ENCODE results near the gene ISY1.
"Not testable (repeated sequence)": the region's sequence is repeated elsewhere in the genome, so short reads cannot be mapped to it uniquely, and the experiment has no call there.

ISY1 gene

DNA sequence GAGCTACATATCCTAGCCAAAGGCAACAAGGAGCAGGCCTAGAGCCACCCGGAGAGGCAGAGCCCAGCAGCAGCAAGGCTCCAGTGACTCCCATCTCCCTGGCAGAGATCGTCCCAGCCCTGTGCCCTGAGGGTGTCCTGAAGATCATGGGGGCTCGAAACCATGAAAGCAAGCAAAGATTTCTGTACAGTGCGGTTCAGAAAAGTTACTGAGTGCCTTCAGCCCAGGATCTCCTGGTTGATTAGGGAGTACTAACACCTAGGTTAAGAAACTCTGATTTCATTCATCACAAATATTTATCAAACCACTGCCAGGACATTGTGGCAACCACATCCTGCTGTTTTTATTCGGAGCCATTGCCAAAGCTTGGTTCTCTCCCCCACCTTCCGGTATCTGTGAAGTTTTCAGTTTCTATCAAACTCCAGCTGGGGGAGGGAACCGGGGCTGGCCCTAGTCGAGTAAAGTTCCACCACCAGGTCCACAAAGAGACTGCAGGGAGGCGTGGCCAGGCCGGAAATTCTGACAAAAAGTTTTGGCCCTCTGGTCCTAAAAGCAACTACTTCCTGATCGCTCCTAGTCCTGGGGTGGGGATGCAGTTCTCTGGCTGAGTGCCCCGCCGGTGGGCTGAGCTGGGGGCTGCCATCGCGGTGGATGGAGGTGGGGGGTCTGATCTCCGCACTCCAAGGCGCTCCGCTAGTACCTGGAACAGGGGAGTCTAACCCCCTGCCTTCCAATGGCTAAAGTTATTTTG is 40.4 kb downstream of the ISY1 start:
- DNase-seq, result peak; percentile 94 to 95

DNA sequence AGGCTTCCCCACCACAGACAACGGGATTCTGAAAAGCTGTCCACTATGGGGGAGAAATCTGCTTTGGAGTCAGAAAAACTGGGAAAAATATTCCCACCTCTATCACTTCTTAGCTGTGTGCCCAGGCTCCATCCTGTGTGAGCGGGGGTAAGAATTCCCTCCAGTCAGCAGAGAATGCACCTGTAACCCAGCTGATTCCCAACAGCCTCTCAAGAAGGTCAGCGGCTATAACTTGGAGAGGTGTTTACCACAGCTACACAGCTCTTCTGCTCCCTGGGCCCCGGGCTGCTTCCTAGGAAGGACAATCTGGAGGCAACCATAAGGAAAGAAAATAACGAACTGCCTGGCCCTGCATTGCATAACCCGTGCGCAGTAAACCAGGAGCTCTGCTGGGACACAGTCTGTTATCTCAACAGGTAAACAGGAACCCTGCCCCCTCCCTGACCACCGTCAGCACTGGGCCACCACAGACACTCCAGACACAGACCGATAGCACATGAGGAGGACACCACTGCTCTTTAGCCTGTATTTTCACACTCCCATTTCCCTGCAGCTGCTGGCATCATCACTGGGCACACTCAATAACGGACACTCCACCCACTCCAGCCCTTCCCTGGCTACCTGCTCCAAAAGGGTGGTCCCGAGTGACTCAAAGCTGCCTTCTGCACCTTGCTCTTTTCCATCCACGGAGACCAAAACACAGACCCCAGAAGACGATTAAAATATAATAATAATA is 41.3 kb downstream of the ISY1 start:
- peak in 1 of 2 donors; percentile 3 for DNase-seq

- DNase-seq, result no peak
Measured at GRCh38 chr3:129118745-129119144, 42.1 kb downstream of the ISY1 start.

GRCh38 chr3:129117134-129117533 is 43.7 kb downstream of the ISY1 start:
- DNase-seq, result no peak

- peak; percentile 7 to 32 for DNase-seq
Measured at GRCh38 chr3:129116482-129116946, 44.3 kb downstream of the ISY1 start.

GRCh38 chr3:129114455-129114854 is 46.4 kb downstream of the ISY1 start:
- no peak for DNase-seq

- DNase-seq, result peak; percentile 84 to 87
Measured at GRCh38 chr3:129112308-129113052, 48.4 kb downstream of the ISY1 start.

DNA sequence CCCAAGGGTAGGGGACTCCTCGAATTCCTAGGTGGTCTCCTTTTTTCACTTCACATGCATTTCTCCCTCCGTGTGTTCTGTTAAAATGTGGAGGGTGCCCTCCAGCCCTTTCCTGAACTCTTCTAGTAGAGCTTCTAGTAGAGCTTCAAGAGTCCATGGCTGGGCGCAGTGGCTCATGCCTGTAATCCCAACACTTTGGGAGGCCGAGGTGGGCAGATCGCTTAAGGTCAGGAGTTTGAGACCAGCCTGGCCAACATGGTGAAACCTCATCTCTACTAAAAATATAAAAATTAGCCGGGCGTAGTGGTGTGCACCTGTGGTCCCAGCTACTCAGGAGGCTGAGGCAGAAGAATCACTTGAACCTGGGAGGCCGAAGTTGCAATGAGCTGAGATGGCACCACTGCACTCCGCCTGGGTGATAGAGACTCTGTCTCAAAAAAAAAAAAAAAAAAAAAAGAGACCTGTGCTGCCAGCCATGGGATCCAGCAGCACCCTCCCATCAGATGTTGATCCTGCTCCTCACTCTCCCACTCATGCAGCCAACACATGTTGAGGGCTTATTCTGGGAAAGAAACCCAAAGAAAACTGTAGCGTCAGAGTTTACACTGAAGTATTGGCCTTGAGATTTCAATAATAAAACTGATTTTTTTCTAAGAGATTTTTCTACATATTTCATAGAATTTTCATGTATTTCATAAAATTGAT is 49.6 kb downstream of the ISY1 start:
- DNase-seq, result not testable (repeated sequence)

DNA sequence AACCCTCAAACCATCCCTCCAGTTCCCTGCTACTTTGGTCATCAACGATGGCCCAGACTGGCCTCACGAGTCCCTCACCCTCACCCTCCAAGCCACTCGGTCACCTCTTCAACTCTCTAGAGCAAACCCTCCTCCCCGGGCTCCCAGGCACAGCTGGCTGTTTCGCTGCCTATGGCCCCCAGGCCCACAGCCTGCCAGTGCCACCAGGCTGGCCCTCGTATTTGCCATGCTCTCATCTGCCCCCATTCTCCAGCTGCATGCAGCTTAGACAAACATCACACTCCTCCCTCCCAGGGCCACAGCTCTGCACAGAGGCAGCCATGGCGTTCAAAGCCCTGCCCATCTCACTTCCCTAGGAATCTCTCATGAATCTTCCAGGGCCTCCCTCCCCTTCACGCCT is 53.1 kb downstream of the ISY1 start:
- no peak for DNase-seq

DNA sequence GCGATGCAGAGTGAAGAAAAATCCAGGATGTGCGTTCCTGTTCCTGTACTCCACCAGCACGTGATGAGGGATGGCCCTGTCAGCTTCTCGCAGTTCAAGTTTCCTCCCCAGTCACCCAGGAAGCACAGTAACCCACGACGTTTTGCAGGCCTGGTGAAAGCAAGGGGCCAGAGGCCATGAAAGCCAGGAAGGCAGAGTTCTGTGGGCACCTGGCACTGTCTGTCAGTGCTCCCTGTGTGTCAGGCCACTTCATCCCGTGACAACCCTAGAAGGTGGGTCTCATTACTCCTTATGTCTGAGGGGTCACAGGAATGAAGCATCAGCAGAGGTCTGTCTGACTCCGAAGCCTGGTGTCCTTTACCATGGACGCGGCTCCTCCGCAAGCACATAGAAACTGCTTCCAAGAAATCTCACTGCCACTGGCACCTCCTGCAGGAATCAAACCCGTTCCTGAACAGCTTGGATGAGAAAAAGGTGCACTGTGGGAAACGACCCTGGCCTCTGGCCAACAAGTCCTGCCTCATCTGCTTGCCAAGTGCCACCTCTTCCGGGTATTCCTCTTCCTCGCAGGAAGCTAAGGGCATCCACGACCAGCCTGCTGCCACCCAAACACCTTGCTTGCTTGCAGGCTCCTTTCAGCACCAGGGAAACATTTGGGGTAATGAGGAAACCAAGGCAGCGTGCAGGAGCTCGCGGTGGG is 53.8 kb downstream of the ISY1 start:
- DNase-seq, result no peak

DNA sequence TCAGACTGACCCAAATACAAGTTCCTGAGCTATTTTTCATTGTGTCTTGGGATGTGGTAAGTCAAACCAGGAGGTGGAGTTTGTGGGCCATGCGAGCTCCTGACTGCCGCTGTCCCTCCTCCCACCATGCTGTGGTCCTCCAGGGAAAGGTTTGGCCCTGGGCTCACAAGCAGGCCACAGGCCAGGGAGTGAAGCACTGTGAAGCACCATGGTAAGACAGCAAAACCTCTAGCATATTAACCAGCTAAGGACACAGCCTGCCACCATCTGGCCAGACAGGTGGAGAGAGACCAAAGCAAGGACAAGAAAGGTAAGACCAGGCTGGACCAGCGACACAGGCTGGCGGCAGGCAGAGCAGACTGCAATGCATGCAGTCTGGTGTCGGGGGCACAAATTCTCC is 54.5 kb downstream of the ISY1 start:
- DNase-seq, result no peak

- no peak for DNase-seq
Measured at GRCh38 chr3:129105862-129106261, 55.0 kb downstream of the ISY1 start.

GRCh38 chr3:129104498-129105079 is 56.3 kb downstream of the ISY1 start:
- no peak for DNase-seq

DNA sequence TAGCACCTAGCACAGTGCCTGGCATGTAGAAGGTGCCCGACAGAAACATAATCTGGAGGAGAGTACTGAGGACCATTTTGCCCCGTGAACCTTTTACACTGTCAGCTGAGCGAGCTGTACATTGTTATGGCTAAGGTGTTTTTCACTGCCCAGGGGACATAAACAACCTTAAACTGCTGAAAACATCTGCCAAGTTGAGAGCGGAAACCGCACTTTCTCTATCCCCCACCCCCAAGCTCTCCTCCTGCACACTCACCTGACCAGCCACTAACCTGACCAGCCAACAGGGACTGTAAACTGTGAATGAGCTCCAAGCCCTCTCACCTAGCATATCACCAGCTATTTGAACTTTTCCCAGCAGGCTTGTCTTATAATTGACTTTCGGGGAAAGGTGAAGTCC is 56.8 kb downstream of the ISY1 start:
- no peak for DNase-seq

GRCh38 chr3:129103296-129103695 is 57.6 kb downstream of the ISY1 start:
- DNase-seq, result no peak

DNA sequence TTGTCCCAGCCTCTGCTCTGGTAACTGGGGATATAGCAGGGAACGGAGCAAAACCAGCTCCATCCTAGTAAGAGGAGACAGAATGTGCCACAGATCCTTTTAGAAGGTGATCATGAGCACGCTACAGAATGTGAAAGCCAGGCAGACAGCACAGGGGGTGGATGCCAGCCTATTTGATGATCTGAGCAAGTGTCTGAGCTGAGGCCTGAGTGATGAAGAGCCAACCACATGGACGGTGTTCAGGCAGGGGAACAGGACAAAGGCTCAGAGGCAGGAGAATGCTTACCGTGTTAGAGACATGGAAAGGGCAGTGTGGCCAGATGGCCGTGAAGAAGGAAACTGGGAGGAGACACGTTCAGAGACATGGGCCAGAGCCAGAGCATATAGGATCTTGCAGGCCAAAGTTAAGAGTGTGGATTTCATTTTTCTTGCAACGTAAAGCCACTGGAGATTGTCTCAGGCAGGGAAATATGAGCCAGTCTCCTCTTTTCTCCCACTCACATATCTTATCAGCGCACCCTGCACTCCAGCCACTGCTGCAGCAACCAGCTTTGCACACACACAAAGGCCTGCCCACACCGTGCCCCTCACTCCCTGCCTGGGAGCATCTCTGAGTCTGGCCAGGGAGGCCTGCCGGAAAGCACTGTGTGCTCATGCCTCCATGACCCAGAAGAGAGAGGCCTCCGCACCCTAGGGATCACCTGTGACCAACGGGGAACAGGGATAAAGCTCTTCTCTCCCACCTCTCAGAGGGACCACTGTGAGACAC is 59.3 kb downstream of the ISY1 start:
- no peak for DNase-seq

DNA sequence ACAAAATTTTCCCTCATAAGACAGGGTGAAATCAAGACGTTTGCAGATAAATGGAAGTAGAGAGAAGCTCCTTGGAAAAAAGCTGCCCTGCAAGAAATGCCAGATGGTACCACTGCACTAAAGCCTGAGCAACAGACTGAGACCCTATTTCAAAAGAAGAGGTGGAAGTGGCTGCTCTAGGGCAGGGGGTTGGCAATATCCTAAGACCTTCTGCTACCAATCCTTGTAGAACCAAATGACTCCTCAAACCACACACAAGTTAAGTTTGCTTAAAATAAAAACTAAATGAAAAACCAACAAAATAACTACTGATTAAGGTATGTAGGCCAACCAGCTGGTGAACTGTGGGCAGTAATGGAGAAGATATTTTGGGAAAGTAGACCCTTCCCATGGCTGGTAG is 60.6 kb downstream of the ISY1 start:
- DNase-seq, result no peak

GRCh38 chr3:129095285-129095684 is 65.6 kb downstream of the ISY1 start:
- DNase-seq, result no peak

- DNase-seq, result not testable (repeated sequence)
Measured at GRCh38 chr3:129088312-129088711, 72.6 kb downstream of the ISY1 start.

GRCh38 chr3:129087904-129088303 is 73.0 kb downstream of the ISY1 start:
- DNase-seq, result not testable (repeated sequence)

- no peak for DNase-seq
Measured at GRCh38 chr3:129087138-129087702, 73.6 kb downstream of the ISY1 start.
